HepG2 (cell line): ENCODE results near the gene DYRK2. TPM values are rescaled to one million over a fixed set of nuclear protein-coding genes. Genes with fewer than 3 reads are reported as not detected.
A peak's percentile ranks its signal among the peaks of the same experiment; 100 is the strongest.

Source experiments
- ATAC-seq: fragments of 200-7000 bp; cut with Tn5 transposase; 3 replicates; pipeline ENCODE4 v1.9.1; 2020; ENCODE audit warnings: mild to moderate bottlenecking, moderate library complexity
- BruUV-seq: library from RNA; stranded (reverse); fragments of 400-500 nt; replicated peaks from 2 replicates; lab custom pipeline; 2021; lab: Mats Ljungman, UMichigan
- CTCF ChIA-PET: fragments of 300-600 bp; formaldehyde crosslinking; extraction: SDS; loops from one replicate; lab custom pipeline; 2021; ENCODE audit warnings: low total read pairs, inconsistent platforms, low intra/inter-chr PET ratio; lab: Yijun Ruan, JAX
- POLR2A ChIA-PET: fragments of 350-600 bp; sonication (Branson Sonifier 250); formaldehyde crosslinking; loops from one replicate; lab custom pipeline; 2020; ENCODE audit warnings: antibody characterized with exemption, inconsistent platforms; lab: Yijun Ruan, JAX
- DNase-seq: peaks from one replicate; pipeline ENCODE4 v3.0.0-alpha.2; 2015; ENCODE audit warnings: low spot score
- FAIRE-seq: peaks from 3 replicates; lab custom pipeline; 2011; peaks lifted over from hg19 to GRCh38; lab: Jason Lieb, UNC
- H2AFZ ChIP-seq: one replicate; pipeline ENCODE4 v1.6.1; 2011; ENCODE audit warnings: low read length, inconsistent platforms
- H3K27ac ChIP-seq: fragments of 300-600 bp; 3 replicates; pipeline ENCODE4 v1.8.0; 2011; ENCODE audit warnings: mixed run types, mild to moderate bottlenecking, mixed read lengths, low read length, inconsistent platforms; ENCODE audit not compliant: insufficient read depth; ENCODE audit errors: extremely low read length
- H3K27me3 ChIP-seq, 2 experiments: fragments of 200-600 bp in 1 of 2; 2 replicates in 1 of 2; 3 replicates in 1 of 2; pipeline versions ENCODE4 v1.6.0 to v1.8.0; 2011; ENCODE audit warnings: low read length in 2 of 2, mild to moderate bottlenecking in 2 of 2, moderate library complexity in 2 of 2, inconsistent platforms in 1 of 2; ENCODE audit not compliant: insufficient read depth in 2 of 2, control insufficient read depth in 1 of 2
- H3K36me3 ChIP-seq, 2 experiments: fragments of 200-600 bp in 1 of 2; replicated peaks in 1 of 2; 2 replicates in 1 of 2; 3 replicates in 1 of 2; pipeline versions ENCODE4 v1.5.1 to v1.8.0; 2011; ENCODE audit warnings: low read length in 2 of 2, inconsistent platforms in 1 of 2; ENCODE audit not compliant: insufficient read depth in 2 of 2, control insufficient read depth in 1 of 2
- H3K4me1 ChIP-seq: 2 replicates; pipeline ENCODE4 v1.5.1; 2012; ENCODE audit warnings: low read length, inconsistent platforms; ENCODE audit not compliant: insufficient read depth
- H3K4me2 ChIP-seq: 2 replicates; pipeline ENCODE4 v1.6.0; 2011; ENCODE audit warnings: low read depth, low read length, inconsistent platforms
- H3K4me3 ChIP-seq, 3 experiments: fragments of 200-600 bp in 1 of 3; sonication (generic), shearing (Covaris generic) in 1 of 3; replicated peaks in 1 of 3; 2 replicates each; pipeline ENCODE4 v1.5.1; 2011 to 2016; ENCODE audit warnings: low read length in 3 of 3, inconsistent platforms in 2 of 3, low read depth in 2 of 3, mild to moderate bottlenecking in 2 of 3, control low read depth in 1 of 3, mixed read lengths in 1 of 3; ENCODE audit not compliant: insufficient read depth in 1 of 3
- H3K79me2 ChIP-seq: one replicate; pipeline ENCODE4 v1.6.1; 2011; ENCODE audit warnings: low read length, inconsistent platforms; ENCODE audit not compliant: insufficient read depth
- H3K9ac ChIP-seq: 2 replicates; pipeline ENCODE4 v1.6.0; 2011; ENCODE audit warnings: mild to moderate bottlenecking, low read depth, low read length, inconsistent platforms; ENCODE audit not compliant: insufficient read depth
- H3K9me3 ChIP-seq: 2 replicates; pipeline ENCODE4 v1.5.1; 2012; ENCODE audit warnings: mild to moderate bottlenecking, low read length
- H4K20me1 ChIP-seq: 2 replicates; pipeline ENCODE4 v1.6.0; 2011; ENCODE audit warnings: inconsistent platforms, mild to moderate bottlenecking, low read length, moderate library complexity; ENCODE audit not compliant: insufficient read depth
- AGO2 ChIP-seq: fragments of 200-400 bp; formaldehyde crosslinking; optimal IDR thresholded peaks from 2 replicates; pipeline ENCODE3; 2017; ENCODE audit warnings: mild to moderate bottlenecking, low read depth, low read length, moderate library complexity
- ARHGAP35 ChIP-seq: sonication (generic); formaldehyde crosslinking; IDR thresholded peaks from 2 replicates; pipeline ENCODE4 v1.9.0; 2022; ENCODE audit warnings: mild to moderate bottlenecking, inconsistent platforms, moderate library complexity, missing genetic modification reagents, borderline replicate concordance
- CBX1 ChIP-seq: IDR thresholded peaks from one replicate; pipeline ENCODE4 v1.6.1; 2016; ENCODE audit warnings: antibody characterized with exemption, low read depth
- ELF3 ChIP-seq: IDR thresholded peaks from 2 replicates; pipeline ENCODE4 v1.6.1; 2016; ENCODE audit warnings: missing genetic modification reagents, missing compliant biosample characterization
- EP300 ChIP-seq, 3 experiments: sonication (generic) in 1 of 3; formaldehyde crosslinking in 1 of 3; IDR thresholded peaks; 2 replicates each; pipeline versions ENCODE4 v1.5.1 to v1.6.1; 2011 to 2020; ENCODE audit warnings: low read depth in 2 of 3, low read length in 2 of 3, borderline replicate concordance in 1 of 3, improper control_type of control experiment in 1 of 3, mild to moderate bottlenecking in 1 of 3, missing genetic modification reagents in 1 of 3, moderate library complexity in 1 of 3
- HIVEP1 ChIP-seq: sonication (generic); formaldehyde crosslinking; IDR thresholded peaks from 2 replicates; pipeline ENCODE4 v1.4.0; 2020; ENCODE audit warnings: mild to moderate bottlenecking, missing genetic modification reagents
- KDM6A ChIP-seq: IDR thresholded peaks from 2 replicates; pipeline ENCODE4 v1.6.1; 2016; ENCODE audit warnings: low read depth
- LCORL ChIP-seq, 2 experiments: fragments of 450-650 bp in 1 of 2; sonication (generic) in 1 of 2; formaldehyde crosslinking in 1 of 2; IDR thresholded peaks; 2 replicates each; pipeline versions ENCODE4 v1.5.0 to v1.6.1; 2017 to 2020; ENCODE audit warnings: antibody characterized with exemption in 1 of 2, missing genetic modification reagents in 1 of 2
- MAFK ChIP-seq, 2 experiments: IDR thresholded peaks in 1 of 2; conservative IDR thresholded peaks in 1 of 2; 2 replicates each; pipeline ENCODE4 v1.6.1; 2011; ENCODE audit warnings: improper control_type of control experiment in 2 of 2, low read length in 2 of 2
- MIXL1 ChIP-seq: IDR thresholded peaks from 2 replicates; pipeline ENCODE4 v1.6.1; 2016
- SP2 ChIP-seq: sonication (generic); formaldehyde crosslinking; IDR thresholded peaks from 2 replicates; pipeline ENCODE4 v1.5.1; 2020; ENCODE audit warnings: mild to moderate bottlenecking, missing genetic modification reagents
- STAG1 ChIP-seq: sonication (generic); formaldehyde crosslinking; IDR thresholded peaks from 2 replicates; pipeline ENCODE4 v1.4.0; 2020; ENCODE audit warnings: missing genetic modification reagents
- XRCC5 ChIP-seq: fragments of 200-400 bp; formaldehyde crosslinking; optimal IDR thresholded peaks from 2 replicates; pipeline ENCODE3; 2017; ENCODE audit warnings: mild to moderate bottlenecking, low read length
- ZNF138 ChIP-seq: sonication (generic); formaldehyde crosslinking; IDR thresholded peaks from 2 replicates; pipeline ENCODE4 v1.5.0; 2020; ENCODE audit warnings: mild to moderate bottlenecking, low read depth, missing genetic modification reagents
- ZNF33B ChIP-seq: sonication (generic); formaldehyde crosslinking; IDR thresholded peaks from 2 replicates; pipeline ENCODE4 v1.5.1; 2020; ENCODE audit warnings: mild to moderate bottlenecking, missing genetic modification reagents
- ZNF546 ChIP-seq: sonication (generic); formaldehyde crosslinking; conservative IDR thresholded peaks from 2 replicates; pipeline ENCODE4 v1.8.1; 2023; ENCODE audit warnings: mild to moderate bottlenecking, missing genetic modification reagents
- WGBS: methylation state at CpG from one replicate; pipeline ENCODE4 v1.1.6; 2017; ENCODE audit warnings: low lambda C conversion rate; 5-methylcytosine and 5-hydroxymethylcytosine counted together
- in situ Hi-C: cut with HindIII; loops from 2 replicates; pipeline ENCODE4 v1.10.0; 2017; ENCODE audit warnings: low pct_unique_long_range_greater_than_20kb; ENCODE audit not compliant: extremely low pct_ligation_motif_present
- intact Hi-C: fragments of 100-400 bp; cut with micrococcal nuclease; formaldehyde crosslinking; loops from one replicate; pipeline ENCODE4 v1.10.0; 2022; ENCODE audit not compliant: unreplicated experiment
- polyA plus RNA-seq, 8 experiments: library from polyadenylated mRNA; depleted of rRNA in 3 of 8; stranded (reverse) in 7 of 8; unstranded in 1 of 8; fragments of >200 nt; fragmentation: Illumina TruSeq in 4 of 8; extraction: Trizol in 4 of 8; gene quantifications; 2 replicates each; pipeline versions ENCODE4 v1.2.1 to v1.2.3, GENCODE V29; 2011 to 2016; ENCODE audit warnings: low read depth in 4 of 8, missing spikeins in 1 of 8, mixed read lengths in 1 of 8; ENCODE audit not compliant: insufficient read depth in 1 of 8
- total RNA-seq, 5 experiments: library from RNA; depleted of rRNA; stranded (reverse); fragments of >200 nt; fragmentation: Illumina TruSeq; extraction: Trizol; gene quantifications; 2 replicates each; pipeline ENCODE4 v1.2.3, GENCODE V29; 2016; ENCODE audit warnings: low read depth in 1 of 5
- TF ChIP-seq, protein P1 (sequence below): sonication (generic); formaldehyde crosslinking; IDR thresholded peaks from 2 replicates; pipeline ENCODE4 v1.5.0; 2020; ENCODE audit warnings: missing genetic modification reagents
- TF ChIP-seq, protein P2 (sequence below): sonication (generic); formaldehyde crosslinking; conservative IDR thresholded peaks from 2 replicates; pipeline ENCODE4 v1.4.0; 2020; ENCODE audit warnings: mild to moderate bottlenecking, missing genetic modification reagents, moderate library complexity

DYRK2 gene
- total and polyA plus RNA-seq, 2 of the 13 experiments (the other 11 are each of a cell fraction or from before 2014, with no cell fraction given), result 8.2 to 11.5 TPM

DNA sequence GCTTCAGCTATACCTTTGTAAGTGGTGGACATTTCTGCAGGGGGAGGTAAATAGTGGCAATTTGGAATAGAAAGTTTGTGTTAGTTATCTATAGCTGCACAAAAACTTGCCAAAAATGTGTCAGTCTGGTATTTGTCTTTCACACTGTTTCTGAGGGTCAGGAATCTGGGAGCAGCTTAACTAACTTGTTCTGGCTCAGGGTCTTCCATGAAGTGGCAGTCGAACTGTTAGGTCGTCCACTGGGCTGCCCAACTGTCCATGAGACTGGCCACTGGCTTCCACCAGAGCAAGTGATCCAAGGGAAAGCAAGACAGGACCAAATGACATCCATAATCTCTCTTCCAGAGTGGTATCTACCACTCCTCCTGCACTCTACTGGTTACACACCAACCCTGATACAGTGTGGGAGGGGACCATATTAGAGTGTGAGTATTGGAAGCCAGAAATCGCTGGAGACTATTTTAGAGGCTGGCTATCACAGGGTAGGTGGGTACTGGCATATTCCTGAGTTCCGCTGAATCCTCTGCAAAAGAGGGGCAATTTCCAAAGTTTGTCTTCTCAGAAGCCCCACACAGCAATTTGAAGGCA is 60.9 kb downstream of the DYRK2 start (continued):
- TF ChIP-seq ARHGAP35 (CRISPR knock-in tag) (no peak), CBX1 (no peak), ZNF33B (CRISPR knock-in tag) (no peak), KDM6A (no peak)
- TF ChIP-seq, protein P1, sequence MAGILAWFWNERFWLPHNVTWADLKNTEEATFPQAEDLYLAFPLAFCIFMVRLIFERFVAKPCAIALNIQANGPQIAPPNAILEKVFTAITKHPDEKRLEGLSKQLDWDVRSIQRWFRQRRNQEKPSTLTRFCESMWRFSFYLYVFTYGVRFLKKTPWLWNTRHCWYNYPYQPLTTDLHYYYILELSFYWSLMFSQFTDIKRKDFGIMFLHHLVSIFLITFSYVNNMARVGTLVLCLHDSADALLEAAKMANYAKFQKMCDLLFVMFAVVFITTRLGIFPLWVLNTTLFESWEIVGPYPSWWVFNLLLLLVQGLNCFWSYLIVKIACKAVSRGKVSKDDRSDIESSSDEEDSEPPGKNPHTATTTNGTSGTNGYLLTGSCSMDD (CRISPR knock-in tag), result no peak

DNA sequence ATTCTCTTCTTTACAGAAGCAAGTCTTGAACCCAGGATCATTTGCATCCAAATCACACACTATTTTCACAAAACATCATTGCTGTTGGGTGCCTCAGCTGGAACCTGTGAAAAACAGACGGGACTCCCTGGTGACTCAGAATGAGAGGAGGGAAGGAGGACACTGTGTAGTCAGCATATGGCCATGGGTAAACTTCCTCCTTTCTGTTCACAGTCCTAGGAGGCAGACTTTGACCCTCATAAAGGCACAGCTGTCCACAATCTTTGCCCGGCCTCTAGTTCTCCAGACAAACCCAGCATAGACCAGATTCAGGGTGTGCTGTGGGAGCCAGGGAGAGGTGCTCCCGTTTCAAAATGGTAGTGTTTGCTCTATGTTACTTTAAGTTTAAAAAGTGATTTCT is 62.0 kb downstream of the DYRK2 start:
- ATAC-seq (peak; percentile 99), DNase-seq (peak; percentile 67), FAIRE-seq (peak; percentile 65)
- Histone ChIP-seq H3K27ac (no peak overlapping the region), H3K4me2 (peak overlapping the region; percentile 44), H3K9me3 (no peaks in the 10 kb centered on the region), H3K79me2 (no peaks in the 10 kb centered on the region), H4K20me1 (no peaks in the 10 kb centered on the region), H3K4me3 (no peak overlapping the region), H2AFZ (no peak overlapping the region), H3K9ac (no peak overlapping the region), H3K36me3 (no peaks in the 10 kb centered on the region), H3K4me1 (peaks cover 17% of the 10 kb centered on the region), H3K27me3 (no peaks in the 10 kb centered on the region)
- intact Hi-C loops (loop anchor here (2.0 kb wide), 2 partner anchors 38 to 64 kb away; no protein-coding TSS in a partner anchor), in situ Hi-C loops (no loop called here)
- WGBS, result 0% methylated on average over 3 of the region's 3 CpGs
- CTCF ChIA-PET, result no interaction called here
- no TSS peak for BruUV-seq
- POLR2A ChIA-PET, result interaction anchor here (1.2 kb wide), 1 partner anchor 441 kb away, joined by 3 read pairs; the partner anchor contains the start of gene CAND1
- TF ChIP-seq STAG1 (no peak), LCORL (IDR thresholded peaks at IDR 0.05) (no peak), LCORL (CRISPR knock-in tag; IDR thresholded peaks at IDR 0.05) (peak; percentile 39; the same call in 1 of the 2 replicates), HIVEP1 (CRISPR knock-in tag) (no peak), ZNF138 (CRISPR knock-in tag) (no peak), SP2 (CRISPR knock-in tag) (no peak), ELF3 (CRISPR knock-in tag) (peak; percentile 98), ZNF546 (no peak), MAFK (conservative IDR thresholded peaks at IDR 0.05 in 1 of 2, IDR thresholded peaks at IDR 0.05 in 1 of 2; ENCODE audit: low read length in 2 of 2) (peak in 1 of 2 experiments; percentile 51; a peak in 1 of 4 replicates), XRCC5 (peak; percentile 30), EP300 (IDR thresholded peaks at IDR 0.05; ENCODE audit: low read depth in 2 of 2, low read length in 2 of 2) (peak in 1 of 2 experiments; percentile 45; a peak in 1 of 4 replicates), EP300 (CRISPR knock-in tag; IDR thresholded peaks at IDR 0.05; ENCODE audit: borderline replicate concordance) (no peak), AGO2 (no peak), MIXL1 (CRISPR knock-in tag) (peak; percentile 27; the same call in 1 of the 2 replicates)
- TF ChIP-seq, protein P2, sequence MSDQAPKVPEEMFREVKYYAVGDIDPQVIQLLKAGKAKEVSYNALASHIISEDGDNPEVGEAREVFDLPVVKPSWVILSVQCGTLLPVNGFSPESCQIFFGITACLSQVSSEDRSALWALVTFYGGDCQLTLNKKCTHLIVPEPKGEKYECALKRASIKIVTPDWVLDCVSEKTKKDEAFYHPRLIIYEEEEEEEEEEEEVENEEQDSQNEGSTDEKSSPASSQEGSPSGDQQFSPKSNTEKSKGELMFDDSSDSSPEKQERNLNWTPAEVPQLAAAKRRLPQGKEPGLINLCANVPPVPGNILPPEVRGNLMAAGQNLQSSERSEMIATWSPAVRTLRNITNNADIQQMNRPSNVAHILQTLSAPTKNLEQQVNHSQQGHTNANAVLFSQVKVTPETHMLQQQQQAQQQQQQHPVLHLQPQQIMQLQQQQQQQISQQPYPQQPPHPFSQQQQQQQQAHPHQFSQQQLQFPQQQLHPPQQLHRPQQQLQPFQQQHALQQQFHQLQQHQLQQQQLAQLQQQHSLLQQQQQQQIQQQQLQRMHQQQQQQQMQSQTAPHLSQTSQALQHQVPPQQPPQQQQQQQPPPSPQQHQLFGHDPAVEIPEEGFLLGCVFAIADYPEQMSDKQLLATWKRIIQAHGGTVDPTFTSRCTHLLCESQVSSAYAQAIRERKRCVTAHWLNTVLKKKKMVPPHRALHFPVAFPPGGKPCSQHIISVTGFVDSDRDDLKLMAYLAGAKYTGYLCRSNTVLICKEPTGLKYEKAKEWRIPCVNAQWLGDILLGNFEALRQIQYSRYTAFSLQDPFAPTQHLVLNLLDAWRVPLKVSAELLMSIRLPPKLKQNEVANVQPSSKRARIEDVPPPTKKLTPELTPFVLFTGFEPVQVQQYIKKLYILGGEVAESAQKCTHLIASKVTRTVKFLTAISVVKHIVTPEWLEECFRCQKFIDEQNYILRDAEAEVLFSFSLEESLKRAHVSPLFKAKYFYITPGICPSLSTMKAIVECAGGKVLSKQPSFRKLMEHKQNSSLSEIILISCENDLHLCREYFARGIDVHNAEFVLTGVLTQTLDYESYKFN (CRISPR knock-in tag), result peak; percentile 72
